Measurements from ENCODE around the gene AGO1. TPM values are rescaled to one million over a fixed set of nuclear protein-coding genes. Genes with fewer than 3 reads are reported as not detected.

Gene AGO1
- total RNA-seq, 2 experiments from 2014 or later, result 33.0 to 34.2 TPM

GRCh38 chr1:35925741-35926140, 42.7 kb downstream of the AGO1 start:
- Mint-ChIP-seq H3K4me3 (no peak overlapping the region), H3K4me1 (ENCODE audit: low read depth) (peaks cover 8% of the 10 kb centered on the region), H3K27ac (no peak overlapping the region), H3K9me3 (no peaks in the 10 kb centered on the region), H3K36me3 (ENCODE audit: low read depth) (peaks cover 6% of the 10 kb centered on the region), H3K27me3 (no peaks in the 10 kb centered on the region)
- DNase-seq (no peak), ATAC-seq (no peak)
- TF ChIP-seq CTCF (IDR thresholded peaks at IDR 0.05), result no peak
- CTCF ChIA-PET, result no interaction called here
- POLR2A ChIA-PET, result no interaction called here
- intact Hi-C loops (cut with micrococcal nuclease), result no loop called here

DNA sequence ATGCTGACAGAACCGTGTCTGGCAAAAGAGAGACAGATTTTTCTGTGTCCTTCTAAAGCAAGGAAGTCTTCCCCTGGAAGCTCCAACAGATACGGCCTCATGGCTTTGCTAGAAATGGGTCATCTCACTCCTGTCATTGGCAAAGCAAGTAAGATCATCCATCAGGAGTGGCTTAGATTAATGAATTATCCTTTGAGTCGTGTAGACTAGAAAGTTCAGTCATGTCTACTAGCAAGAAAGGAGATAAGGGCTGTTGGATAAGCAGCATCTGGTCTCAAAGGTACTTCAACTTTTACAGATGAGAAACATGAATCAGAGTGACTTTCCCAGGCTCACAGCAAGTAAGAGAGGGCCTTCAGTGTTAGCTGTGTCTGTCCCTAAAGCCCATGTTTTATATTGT, 44.5 kb downstream of the AGO1 start:
- Mint-ChIP-seq H3K36me3 (ENCODE audit: low read depth) (peaks cover 3% of the 10 kb centered on the region), H3K27me3 (no peaks in the 10 kb centered on the region), H3K4me3 (no peak overlapping the region), H3K27ac (no peak overlapping the region), H3K4me1 (ENCODE audit: low read depth) (peaks cover 15% of the 10 kb centered on the region), H3K9me3 (no peaks in the 10 kb centered on the region)
- POLR2A ChIA-PET, result interaction anchor here (1.5 kb wide), 1 partner anchor 10 kb away, joined by 5 read pairs; no protein-coding TSS in a partner anchor
- intact Hi-C loops (cut with micrococcal nuclease), result no loop called here
- DNase-seq (no peak), ATAC-seq (no peak)
- CTCF ChIA-PET, result no interaction called here
- TF ChIP-seq CTCF (IDR thresholded peaks at IDR 0.05), result no peak

- Mint-ChIP-seq H3K36me3 (ENCODE audit: low read depth) (peaks cover 3% of the 10 kb centered on the region), H3K4me1 (ENCODE audit: low read depth) (peaks cover 32% of the 10 kb centered on the region), H3K4me3 (peak overlapping the region; percentile 97), H3K9me3 (no peaks in the 10 kb centered on the region), H3K27ac (peak overlapping the region; percentile 98), H3K27me3 (no peaks in the 10 kb centered on the region)
- intact Hi-C loops (cut with micrococcal nuclease), result loop anchor here (5.0 kb wide), 1 partner anchor 157 kb away; the partner anchor contains the start of gene ADPRS
- ATAC-seq, result peak; percentile 6
- POLR2A ChIA-PET, result interaction anchor here (0.7 to 4.6 kb wide), 13 partner anchors 8 to 160 kb away, joined by 3 to 23 read pairs (median 3); partner anchors contain the start of genes AGO1 and CLSPN
- no peak for TF ChIP-seq CTCF (IDR thresholded peaks at IDR 0.05)
- CTCF ChIA-PET, result interaction anchor here (1.1 to 2.1 kb wide), 5 partner anchors 12 to 205 kb away, joined by 3 to 10 read pairs (median 4); partner anchors contain the start of gene AGO1
- DNase-seq, result peak; percentile 59
Observed at GRCh38 chr1:35929730-35930592, 47.0 kb downstream of the AGO1 start.

DNA sequence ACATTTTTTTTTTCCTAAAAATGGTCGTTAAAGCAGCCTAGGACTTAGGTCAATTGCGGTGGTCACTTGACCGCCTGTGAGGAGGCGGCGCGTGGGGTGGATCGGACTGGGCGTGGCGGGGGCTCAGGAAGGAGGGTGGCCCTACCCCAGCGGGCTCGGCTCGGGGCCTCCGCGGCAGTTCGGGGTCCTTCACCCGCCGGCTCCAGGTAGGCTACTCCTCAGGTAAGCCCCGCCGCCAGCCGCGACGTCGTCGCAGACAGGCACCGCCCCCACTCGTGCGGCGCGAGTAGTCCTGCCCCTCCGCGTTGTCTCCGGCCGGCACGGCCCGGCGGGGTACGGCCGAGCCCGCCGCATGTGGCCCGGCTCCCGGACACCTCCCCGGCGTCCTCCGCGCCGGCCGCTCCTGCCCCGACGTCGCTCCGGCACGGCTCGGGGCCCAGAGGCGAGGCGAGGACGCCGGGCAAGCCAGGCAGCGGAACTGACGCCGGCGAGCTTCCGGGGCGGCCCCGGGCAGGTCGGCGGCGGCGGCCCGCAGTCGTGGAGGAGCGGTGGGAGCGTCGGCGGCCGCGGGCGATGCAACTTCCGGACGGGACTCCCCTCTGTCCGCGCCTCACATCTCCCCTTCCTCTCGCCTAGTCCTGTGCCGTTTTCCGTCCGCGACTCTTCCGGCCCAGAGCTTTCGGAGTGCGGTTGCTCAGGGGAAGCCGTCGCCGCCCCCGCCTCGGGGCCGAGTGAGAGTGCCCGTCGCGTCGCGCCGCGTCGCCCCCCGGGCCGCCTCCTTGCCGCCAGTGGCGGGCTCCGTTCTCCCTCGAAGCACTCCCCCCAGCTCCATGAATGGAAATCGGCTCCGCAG, 47.8 kb downstream of the AGO1 start, which contains the start of gene AGO3:
Gene AGO3, plus strand, starts transcription at position 513 of the 853 bp plus-strand sequence. Its CDS starts 322 bp downstream, at position 835.
- peak; percentile 93 for ATAC-seq
- Mint-ChIP-seq H3K4me3 (peak within 1 kb of the TSS; percentile 97), H3K4me1 (ENCODE audit: low read depth) (peaks cover 34% of the 10 kb centered on the region), H3K27ac (peak within 1 kb of the TSS; percentile 98), H3K9me3 (no peaks in the 10 kb centered on the region), H3K36me3 (ENCODE audit: low read depth) (peaks cover 3% of the 10 kb centered on the region), H3K27me3 (no peaks in the 10 kb centered on the region)
- CTCF ChIA-PET, result interaction anchor here (1.0 to 2.1 kb wide), 5 partner anchors 13 to 204 kb away, joined by 3 to 10 read pairs (median 4); partner anchors contain the start of gene AGO1
- peak; percentile 96 for DNase-seq
- intact Hi-C loops (cut with micrococcal nuclease), result loop anchor here (5.0 kb wide), 1 partner anchor 156 kb away; the partner anchor contains the start of gene ADPRS
- TF ChIP-seq CTCF (IDR thresholded peaks at IDR 0.05), result no peak
- POLR2A ChIA-PET, result interaction anchor here (0.7 to 4.6 kb wide), 21 partner anchors 9 to 456 kb away, joined by 3 to 23 read pairs (median 4); partner anchors contain the start of genes AGO1 and CLSPN
